ENCODE measurements around the gene PPP2R2C.

- TF ChIP-seq CTCF (conservative IDR thresholded peaks at IDR 0.05; ENCODE audit: low read depth in 2 of 2): no peak
- TF ChIP-seq, protein P1, sequence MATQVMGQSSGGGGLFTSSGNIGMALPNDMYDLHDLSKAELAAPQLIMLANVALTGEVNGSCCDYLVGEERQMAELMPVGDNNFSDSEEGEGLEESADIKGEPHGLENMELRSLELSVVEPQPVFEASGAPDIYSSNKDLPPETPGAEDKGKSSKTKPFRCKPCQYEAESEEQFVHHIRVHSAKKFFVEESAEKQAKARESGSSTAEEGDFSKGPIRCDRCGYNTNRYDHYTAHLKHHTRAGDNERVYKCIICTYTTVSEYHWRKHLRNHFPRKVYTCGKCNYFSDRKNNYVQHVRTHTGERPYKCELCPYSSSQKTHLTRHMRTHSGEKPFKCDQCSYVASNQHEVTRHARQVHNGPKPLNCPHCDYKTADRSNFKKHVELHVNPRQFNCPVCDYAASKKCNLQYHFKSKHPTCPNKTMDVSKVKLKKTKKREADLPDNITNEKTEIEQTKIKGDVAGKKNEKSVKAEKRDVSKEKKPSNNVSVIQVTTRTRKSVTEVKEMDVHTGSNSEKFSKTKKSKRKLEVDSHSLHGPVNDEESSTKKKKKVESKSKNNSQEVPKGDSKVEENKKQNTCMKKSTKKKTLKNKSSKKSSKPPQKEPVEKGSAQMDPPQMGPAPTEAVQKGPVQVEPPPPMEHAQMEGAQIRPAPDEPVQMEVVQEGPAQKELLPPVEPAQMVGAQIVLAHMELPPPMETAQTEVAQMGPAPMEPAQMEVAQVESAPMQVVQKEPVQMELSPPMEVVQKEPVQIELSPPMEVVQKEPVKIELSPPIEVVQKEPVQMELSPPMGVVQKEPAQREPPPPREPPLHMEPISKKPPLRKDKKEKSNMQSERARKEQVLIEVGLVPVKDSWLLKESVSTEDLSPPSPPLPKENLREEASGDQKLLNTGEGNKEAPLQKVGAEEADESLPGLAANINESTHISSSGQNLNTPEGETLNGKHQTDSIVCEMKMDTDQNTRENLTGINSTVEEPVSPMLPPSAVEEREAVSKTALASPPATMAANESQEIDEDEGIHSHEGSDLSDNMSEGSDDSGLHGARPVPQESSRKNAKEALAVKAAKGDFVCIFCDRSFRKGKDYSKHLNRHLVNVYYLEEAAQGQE (IDR thresholded peaks at IDR 0.05; ENCODE audit: unreplicated experiment): no peak
Observed at GRCh38 chr4:6350646-6351045, 121.8 kb downstream of the PPP2R2C start.

All from GM23338 (cell line).